ENCODE results near the gene NAE1.

The NAE1 gene

GRCh38 chr16:66846266-66846665 is 15.5 kb upstream of the NAE1 start:
- Mint-ChIP-seq H3K27ac (ENCODE audit: low read depth) (no peak overlapping the region), H3K27me3 (peaks cover 41% of the 10 kb centered on the region), H3K36me3 (ENCODE audit: insufficient read depth) (no peaks in the 10 kb centered on the region), H3K4me3 (no peak overlapping the region), H3K4me1 (peaks cover 5% of the 10 kb centered on the region), H3K9me3 (no peaks in the 10 kb centered on the region)
- ATAC-seq (replicated peaks; ENCODE audit: extremely low read depth, poor library complexity, severe bottlenecking) (no peak), DNase-seq (ENCODE audit: low spot score in 2 of 2) (no peak)

GRCh38 chr16:66845791-66846221 is 15.0 kb upstream of the NAE1 start:
- Mint-ChIP-seq H3K27me3 (peaks cover 41% of the 10 kb centered on the region), H3K27ac (ENCODE audit: low read depth) (no peak overlapping the region), H3K36me3 (ENCODE audit: insufficient read depth) (no peaks in the 10 kb centered on the region), H3K9me3 (no peaks in the 10 kb centered on the region), H3K4me1 (peaks cover 5% of the 10 kb centered on the region), H3K4me3 (no peak overlapping the region)
- DNase-seq (ENCODE audit: low spot score in 2 of 2) (no peak), ATAC-seq (replicated peaks; ENCODE audit: extremely low read depth, poor library complexity, severe bottlenecking) (no peak)

- no peak for ATAC-seq (replicated peaks; ENCODE audit: extremely low read depth, poor library complexity, severe bottlenecking)
- Mint-ChIP-seq H3K27me3 (peaks cover 42% of the 10 kb centered on the region), H3K36me3 (ENCODE audit: insufficient read depth) (no peaks in the 10 kb centered on the region), H3K4me1 (peaks cover 5% of the 10 kb centered on the region), H3K27ac (ENCODE audit: low read depth) (no peak overlapping the region), H3K4me3 (no peak overlapping the region), H3K9me3 (no peaks in the 10 kb centered on the region)
- no peak for DNase-seq (ENCODE audit: low spot score in 2 of 2)
These were observed 14.3 kb upstream of the NAE1 start for GRCh38 chr16:66845080-66845410.

- ATAC-seq (replicated peaks; ENCODE audit: extremely low read depth, poor library complexity, severe bottlenecking) (no peak), DNase-seq (ENCODE audit: low spot score in 2 of 2) (no peak)
- Mint-ChIP-seq H3K27me3 (peaks cover 47% of the 10 kb centered on the region), H3K9me3 (no peaks in the 10 kb centered on the region), H3K36me3 (ENCODE audit: insufficient read depth) (no peaks in the 10 kb centered on the region), H3K4me3 (peak within 1 kb of the TSS; percentile 58), H3K4me1 (peaks cover 5% of the 10 kb centered on the region), H3K27ac (ENCODE audit: low read depth) (no peak within 1 kb of the TSS)
These were observed 13.7 kb upstream of the NAE1 start, which contains the start of gene CA7 for GRCh38 chr16:66844342-66845079. Gene CA7, plus strand, starts transcription at chr16:66844414. Its CDS starts 74 bp downstream, at chr16:66844488.

GRCh38 chr16:66844009-66844341 is 13.2 kb upstream of the NAE1 start:
- no peaks in the 10 kb centered on the region for H3K9me3 Mint-ChIP-seq
- H3K27ac Mint-ChIP-seq (ENCODE audit: low read depth), result no peak overlapping the region
- ATAC-seq (replicated peaks; ENCODE audit: extremely low read depth, poor library complexity, severe bottlenecking) (no peak), DNase-seq (ENCODE audit: low spot score in 2 of 2) (no peak)
- peak overlapping the region; percentile 58 for H3K4me3 Mint-ChIP-seq
- H3K4me1 Mint-ChIP-seq, result peaks cover 5% of the 10 kb centered on the region
- no peaks in the 10 kb centered on the region for H3K36me3 Mint-ChIP-seq (ENCODE audit: insufficient read depth)
- H3K27me3 Mint-ChIP-seq, result peaks cover 47% of the 10 kb centered on the region

GRCh38 chr16:66843191-66843590 is 12.4 kb upstream of the NAE1 start:
- no peak overlapping the region for H3K4me3 Mint-ChIP-seq
- peaks cover 47% of the 10 kb centered on the region for H3K27me3 Mint-ChIP-seq
- ATAC-seq (replicated peaks; ENCODE audit: extremely low read depth, poor library complexity, severe bottlenecking), result no peak

GRCh38 chr16:66842765-66843164 is 12.0 kb upstream of the NAE1 start:
- no peak for ATAC-seq (replicated peaks; ENCODE audit: extremely low read depth, poor library complexity, severe bottlenecking)
- peaks cover 5% of the 10 kb centered on the region for H3K4me1 Mint-ChIP-seq
- H3K27ac Mint-ChIP-seq (ENCODE audit: low read depth), result no peak overlapping the region
- H3K4me3 Mint-ChIP-seq, result no peak overlapping the region
- H3K9me3 Mint-ChIP-seq, result no peaks in the 10 kb centered on the region
- no peaks in the 10 kb centered on the region for H3K36me3 Mint-ChIP-seq (ENCODE audit: insufficient read depth)
- no peak for DNase-seq (ENCODE audit: low spot score in 2 of 2)
- H3K27me3 Mint-ChIP-seq, result peaks cover 47% of the 10 kb centered on the region

More at GRCh38 chr16:66843191-66843590, 12.4 kb upstream of the NAE1 start:
- H3K9me3 Mint-ChIP-seq, result no peaks in the 10 kb centered on the region
- no peaks in the 10 kb centered on the region for H3K36me3 Mint-ChIP-seq (ENCODE audit: insufficient read depth)
- peaks cover 5% of the 10 kb centered on the region for H3K4me1 Mint-ChIP-seq
- no peak overlapping the region for H3K27ac Mint-ChIP-seq (ENCODE audit: low read depth)
- DNase-seq (ENCODE audit: low spot score in 2 of 2), result no peak

GRCh38 chr16:66841366-66841765 is 10.6 kb upstream of the NAE1 start:
- DNase-seq (ENCODE audit: low spot score in 2 of 2) (no peak), ATAC-seq (replicated peaks; ENCODE audit: extremely low read depth, poor library complexity, severe bottlenecking) (no peak)
- H3K27ac Mint-ChIP-seq (ENCODE audit: low read depth), result no peak overlapping the region
- no peaks in the 10 kb centered on the region for H3K36me3 Mint-ChIP-seq (ENCODE audit: insufficient read depth)
- H3K4me3 Mint-ChIP-seq, result no peak overlapping the region
- no peaks in the 10 kb centered on the region for H3K9me3 Mint-ChIP-seq
- peaks cover 5% of the 10 kb centered on the region for H3K4me1 Mint-ChIP-seq
- peaks cover 45% of the 10 kb centered on the region for H3K27me3 Mint-ChIP-seq

- DNase-seq (ENCODE audit: low spot score in 2 of 2) (no peak), ATAC-seq (replicated peaks; ENCODE audit: extremely low read depth, poor library complexity, severe bottlenecking) (no peak)
- peaks cover 5% of the 10 kb centered on the region for H3K4me1 Mint-ChIP-seq
- H3K4me3 Mint-ChIP-seq, result no peak overlapping the region
- no peaks in the 10 kb centered on the region for H3K9me3 Mint-ChIP-seq
- H3K36me3 Mint-ChIP-seq (ENCODE audit: insufficient read depth), result no peaks in the 10 kb centered on the region
- no peak overlapping the region for H3K27ac Mint-ChIP-seq (ENCODE audit: low read depth)
- peaks cover 40% of the 10 kb centered on the region for H3K27me3 Mint-ChIP-seq
These were observed 10.1 kb upstream of the NAE1 start for GRCh38 chr16:66840883-66841282.

GRCh38 chr16:66834746-66835145 is 4.0 kb upstream of the NAE1 start:
- H3K27ac Mint-ChIP-seq (ENCODE audit: low read depth), result no peak overlapping the region
- H3K36me3 Mint-ChIP-seq (ENCODE audit: insufficient read depth), result peaks cover 3% of the 10 kb centered on the region
- peaks cover 11% of the 10 kb centered on the region for H3K27me3 Mint-ChIP-seq
- H3K4me3 Mint-ChIP-seq, result no peak overlapping the region
- H3K9me3 Mint-ChIP-seq, result no peaks in the 10 kb centered on the region
- peaks cover under 1% of the 10 kb centered on the region for H3K4me1 Mint-ChIP-seq
- DNase-seq (ENCODE audit: low spot score in 2 of 2), result no peak
- ATAC-seq (replicated peaks; ENCODE audit: extremely low read depth, poor library complexity, severe bottlenecking), result no peak

GRCh38 chr16:66832661-66833305 is 2.0 kb upstream of the NAE1 start:
- Mint-ChIP-seq H3K4me3 (no peak overlapping the region), H3K4me1 (peaks cover 20% of the 10 kb centered on the region), H3K27ac (ENCODE audit: low read depth) (no peak overlapping the region), H3K36me3 (ENCODE audit: insufficient read depth) (peaks cover 10% of the 10 kb centered on the region), H3K27me3 (peaks cover 8% of the 10 kb centered on the region), H3K9me3 (no peaks in the 10 kb centered on the region)
- ATAC-seq (replicated peaks; ENCODE audit: extremely low read depth, poor library complexity, severe bottlenecking) (no peak), DNase-seq (ENCODE audit: low spot score in 2 of 2) (no peak)

GRCh38 chr16:66832190-66832589 is 1.4 kb upstream of the NAE1 start:
- H3K4me3 Mint-ChIP-seq, result no peak overlapping the region
- peaks cover 25% of the 10 kb centered on the region for H3K4me1 Mint-ChIP-seq
- peaks cover 13% of the 10 kb centered on the region for H3K36me3 Mint-ChIP-seq (ENCODE audit: insufficient read depth)
- no peaks in the 10 kb centered on the region for H3K9me3 Mint-ChIP-seq
- no peak for DNase-seq (ENCODE audit: low spot score in 2 of 2)
- H3K27me3 Mint-ChIP-seq, result peaks cover 8% of the 10 kb centered on the region
- no peak overlapping the region for H3K27ac Mint-ChIP-seq (ENCODE audit: low read depth)
- no peak for ATAC-seq (replicated peaks; ENCODE audit: extremely low read depth, poor library complexity, severe bottlenecking)

- Mint-ChIP-seq H3K27me3 (no peaks in the 10 kb centered on the region), H3K27ac (ENCODE audit: low read depth) (no peak overlapping the region), H3K36me3 (ENCODE audit: insufficient read depth) (peaks cover 67% of the 10 kb centered on the region), H3K9me3 (no peaks in the 10 kb centered on the region), H3K4me1 (peaks cover 35% of the 10 kb centered on the region), H3K4me3 (no peak overlapping the region)
- no peak for ATAC-seq (replicated peaks; ENCODE audit: extremely low read depth, poor library complexity, severe bottlenecking)
- no peak for DNase-seq (ENCODE audit: low spot score in 2 of 2)
These were observed 6.8 kb downstream of the NAE1 start for GRCh38 chr16:66824006-66824405.
